ENCODE data around the gene CLCA4.

CLCA4 gene

GRCh38 chr1:86530211-86530845 is 16.6 kb upstream of the CLCA4 start:
- TF ChIP-seq CTCF (IDR thresholded peaks at IDR 0.05; ENCODE audit: low read depth, low read length), result no peak
- H3K4me3 ChIP-seq (ENCODE audit: low read depth, low read length), result no peak overlapping the region

DNA sequence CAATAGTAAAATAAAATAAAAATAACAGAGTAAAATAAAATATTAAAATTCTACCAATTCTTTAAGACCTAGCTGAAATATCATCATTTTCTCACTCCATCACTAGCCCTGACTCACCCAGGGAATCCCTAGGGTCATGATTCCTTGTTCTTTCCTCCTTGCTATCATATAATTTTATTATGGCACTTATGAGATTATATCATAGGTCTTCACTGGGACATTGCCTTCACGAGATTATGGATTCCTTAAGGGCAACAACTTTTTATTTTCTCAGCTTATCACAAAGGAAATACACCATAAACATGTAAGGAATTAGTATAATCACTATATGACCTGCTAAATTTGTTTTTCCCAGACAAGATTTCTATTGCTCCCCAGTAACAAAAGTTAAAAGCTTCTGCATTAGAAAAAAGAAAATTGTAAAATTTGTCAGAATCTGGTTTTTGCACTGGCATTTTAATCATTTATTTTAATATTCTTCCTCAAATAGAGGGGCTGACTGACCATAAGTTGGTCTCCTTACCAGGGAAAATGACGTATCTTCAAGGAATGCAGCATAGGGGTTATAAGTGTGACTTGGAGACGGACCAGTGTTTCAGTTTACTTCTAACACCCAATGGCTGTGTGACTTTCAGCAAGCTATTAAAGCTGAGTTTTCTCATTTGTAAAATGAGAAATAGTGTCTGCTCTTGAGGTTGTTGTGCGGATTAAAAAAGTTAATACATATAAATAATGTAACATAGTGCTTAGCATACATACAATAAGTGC is 8.8 kb upstream of the CLCA4 start:
- TF ChIP-seq CTCF (IDR thresholded peaks at IDR 0.05; ENCODE audit: low read depth, low read length), result no peak
- no peak overlapping the region for H3K4me3 ChIP-seq (ENCODE audit: low read depth, low read length)

DNA sequence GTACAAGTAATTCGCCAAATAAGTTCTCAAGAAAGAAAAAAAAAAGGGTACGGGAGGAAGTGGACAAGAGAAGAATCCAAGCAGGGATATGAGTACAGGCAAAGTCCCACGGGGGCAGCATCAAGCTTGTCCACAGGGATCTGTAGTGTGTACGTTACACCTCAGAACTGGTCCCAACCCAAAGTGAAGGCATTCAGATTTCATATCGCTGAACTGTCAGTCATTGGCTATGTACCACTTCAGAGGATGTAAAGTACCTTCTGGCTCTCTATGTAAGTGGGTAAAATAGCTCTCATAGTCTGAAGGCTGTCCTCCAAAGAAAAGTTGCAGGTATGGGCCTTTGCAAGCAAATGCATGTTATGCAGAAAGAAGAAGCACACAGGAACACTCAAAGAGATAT is 8.1 kb upstream of the CLCA4 start:
- no peak for TF ChIP-seq CTCF (IDR thresholded peaks at IDR 0.05; ENCODE audit: low read depth, low read length)
- no peak overlapping the region for H3K4me3 ChIP-seq (ENCODE audit: low read depth, low read length)

DNA sequence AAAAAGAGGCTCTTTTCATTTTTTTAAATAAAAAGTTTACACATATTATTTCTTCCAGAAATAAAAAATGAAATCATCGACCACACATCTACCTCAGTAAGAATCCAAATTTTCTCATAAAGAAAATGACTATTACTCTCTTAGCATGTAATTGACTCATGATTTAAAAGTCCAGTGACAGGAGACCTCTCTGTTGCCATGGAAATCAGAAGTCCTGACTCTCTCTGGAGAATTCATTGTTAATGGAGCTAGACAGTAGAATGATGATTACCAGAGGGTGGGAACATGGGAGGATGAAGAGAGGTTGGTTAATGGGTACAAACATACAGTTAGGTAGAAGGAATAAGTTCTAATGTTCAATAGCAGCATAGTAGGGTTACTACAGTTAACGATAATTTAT is 5.0 kb upstream of the CLCA4 start:
- no peak for TF ChIP-seq CTCF (IDR thresholded peaks at IDR 0.05; ENCODE audit: low read depth, low read length)
- no peak overlapping the region for H3K4me3 ChIP-seq (ENCODE audit: low read depth, low read length)

DNA sequence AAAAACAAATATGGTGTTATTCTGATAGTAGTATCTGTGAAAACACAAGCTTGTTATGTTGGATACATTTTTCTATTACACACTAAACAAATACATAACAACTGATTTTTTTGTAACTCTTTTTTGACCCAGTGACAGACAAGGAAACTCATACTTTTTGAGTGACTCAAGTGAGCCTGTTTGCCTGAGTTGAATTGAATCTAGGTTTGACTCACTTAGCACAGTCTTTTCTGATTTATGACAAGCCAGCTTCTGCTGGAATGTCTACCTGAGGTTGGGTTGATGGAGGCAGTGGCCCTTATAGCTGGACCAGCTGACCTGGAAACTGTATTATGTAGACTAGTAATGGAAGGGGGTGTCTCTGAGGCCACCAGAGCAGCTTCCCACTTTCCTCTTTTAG is 4.2 kb upstream of the CLCA4 start:
- TF ChIP-seq CTCF (IDR thresholded peaks at IDR 0.05; ENCODE audit: low read depth, low read length), result no peak
- H3K4me3 ChIP-seq (ENCODE audit: low read depth, low read length), result no peak overlapping the region

DNA sequence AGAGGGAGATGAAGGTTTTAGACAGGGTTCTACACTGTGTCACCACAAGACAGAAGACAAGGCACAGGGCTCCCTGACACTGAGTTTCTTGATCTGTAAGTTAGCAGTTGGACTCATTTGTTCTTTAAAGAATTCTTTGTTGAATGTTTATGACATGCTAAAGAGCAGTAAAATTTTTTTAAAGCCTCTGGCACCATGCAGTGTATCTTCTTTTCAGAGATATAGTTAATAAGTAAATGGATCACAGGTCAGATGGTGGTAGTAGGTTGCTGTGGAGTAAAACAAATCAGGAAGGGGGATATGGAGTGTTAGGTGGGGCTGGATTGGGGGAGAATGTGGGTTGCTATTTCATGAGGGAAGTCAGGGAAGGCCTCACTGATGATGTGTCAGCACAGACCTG is 2.0 kb downstream of the CLCA4 start:
- TF ChIP-seq CTCF (IDR thresholded peaks at IDR 0.05; ENCODE audit: low read depth, low read length), result no peak
- no peak overlapping the region for H3K4me3 ChIP-seq (ENCODE audit: low read depth, low read length)

- TF ChIP-seq CTCF (IDR thresholded peaks at IDR 0.05; ENCODE audit: low read depth, low read length), result no peak
These were observed 4.4 kb downstream of the CLCA4 start for GRCh38 chr1:86551305-86551704.

More at GRCh38 chr1:86551305-86551704, 4.4 kb downstream of the CLCA4 start:
- H3K4me3 ChIP-seq (ENCODE audit: low read depth, low read length), result no peak overlapping the region
